GM12878 (cell line): ENCODE measurements around the gene ZNF473.

Experiments used
- CTCF ChIP-seq, 3 experiments: IDR thresholded peaks in 2 of 3; conservative IDR thresholded peaks in 1 of 3; 2 replicates each; pipeline ENCODE4 v1.5.1; 2011; ENCODE audit warnings: low read depth in 3 of 3, low read length in 3 of 3, mild to moderate bottlenecking in 3 of 3, control low read depth in 2 of 3, moderate library complexity in 2 of 3, inconsistent platforms in 1 of 3, mixed read lengths in 1 of 3; ENCODE audit not compliant: control insufficient read depth in 2 of 3, insufficient read depth in 1 of 3; ENCODE audit errors: extremely low read depth in 1 of 3
- EP300 ChIP-seq, 2 experiments: fragments of 150-350 bp in 1 of 2; IDR thresholded peaks; 2 replicates each; pipeline ENCODE4 v1.6.1; 2011 to 2012; ENCODE audit warnings: low read depth in 2 of 2, low read length in 2 of 2, borderline replicate concordance in 1 of 2, improper control_type of control experiment in 1 of 2, inconsistent platforms in 1 of 2; ENCODE audit not compliant: control insufficient read depth in 1 of 2
- POLR2AphosphoS5 ChIP-seq: IDR thresholded peaks from 2 replicates; pipeline ENCODE4 v1.6.1; 2011; ENCODE audit warnings: mild to moderate bottlenecking, low read length, inconsistent platforms
- SPI1 ChIP-seq: IDR thresholded peaks from 2 replicates; pipeline ENCODE4 v1.6.1; 2011; ENCODE audit warnings: low read depth, mild to moderate bottlenecking, low read length, moderate library complexity, borderline replicate concordance; ENCODE audit not compliant: insufficient read depth
- SUZ12 ChIP-seq: fragments of 200-600 bp; sonication (generic); IDR thresholded peaks from one replicate; pipeline ENCODE4 v1.6.1; 2018; ENCODE audit warnings: antibody characterized with exemption, mild to moderate bottlenecking; ENCODE audit not compliant: unreplicated experiment

- TF ChIP-seq POLR2AphosphoS5: no peak
- no peak for TF ChIP-seq EP300 (IDR thresholded peaks at IDR 0.05; ENCODE audit: borderline replicate concordance in 1 of 2, control insufficient read depth in 1 of 2, low read depth in 2 of 2, low read length in 2 of 2)
- no peak for TF ChIP-seq SPI1
- no peak for TF ChIP-seq SUZ12
- TF ChIP-seq CTCF (IDR thresholded peaks at IDR 0.05 in 2 of 3, conservative IDR thresholded peaks at IDR 0.05 in 1 of 3; ENCODE audit: control insufficient read depth in 2 of 3, extremely low read depth in 1 of 3, insufficient read depth in 1 of 3, low read depth in 3 of 3, low read length in 3 of 3): no peak
Measured at GRCh38 chr19:49984491-49984890, 41.3 kb upstream of the ZNF473 start.
